HL-60/S4 treated with retinoic acid at 250 ng/mL for 4 days and 3 days (cell line): ENCODE results near the gene STRA6.

Experiments used
- in situ Hi-C: fragments of 300-500 bp; cut with MboI; formaldehyde crosslinking; loops from 2 replicates; pipeline ENCODE4 v1.7.0; 2022; ENCODE audit warnings: low sequenced_read_pairs

The STRA6 gene

DNA sequence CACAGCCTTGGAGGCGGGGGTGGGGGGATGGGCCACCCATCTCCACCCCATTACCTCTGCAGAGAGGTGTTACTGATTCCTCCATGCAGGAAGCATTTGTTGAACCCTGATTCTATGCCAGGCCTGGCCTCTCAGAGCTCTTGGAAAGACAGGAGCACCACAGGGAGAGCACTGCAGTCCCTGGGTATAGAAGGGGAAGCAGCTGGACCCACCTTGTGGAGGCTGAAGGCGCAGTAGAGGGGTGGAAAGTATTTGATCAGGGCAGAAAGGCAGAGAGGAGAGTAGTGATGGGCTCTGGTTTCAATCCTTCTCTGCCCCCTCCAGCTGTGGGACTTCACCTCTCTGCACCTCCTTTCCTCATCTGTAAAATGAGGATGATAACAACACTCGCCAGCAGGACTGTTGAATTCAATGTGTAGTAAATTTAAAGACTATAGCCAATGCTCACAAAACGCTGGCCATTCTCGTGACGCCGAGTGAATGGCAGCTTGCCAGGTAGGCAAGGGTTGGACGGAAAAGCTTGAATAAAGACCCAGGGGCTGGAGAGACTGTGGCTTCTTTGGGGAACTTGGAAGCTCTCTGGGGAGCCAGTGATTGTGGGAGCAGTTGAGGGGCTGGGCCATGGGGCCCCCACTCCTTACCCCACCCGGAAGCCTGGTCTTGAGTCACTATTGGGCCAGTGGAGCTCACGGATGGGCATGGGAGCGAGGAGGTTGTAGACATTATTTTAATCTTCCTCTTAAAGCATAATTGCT lies 25.6 kb upstream of the STRA6 start:
- in situ Hi-C loops: no loop called here

DNA sequence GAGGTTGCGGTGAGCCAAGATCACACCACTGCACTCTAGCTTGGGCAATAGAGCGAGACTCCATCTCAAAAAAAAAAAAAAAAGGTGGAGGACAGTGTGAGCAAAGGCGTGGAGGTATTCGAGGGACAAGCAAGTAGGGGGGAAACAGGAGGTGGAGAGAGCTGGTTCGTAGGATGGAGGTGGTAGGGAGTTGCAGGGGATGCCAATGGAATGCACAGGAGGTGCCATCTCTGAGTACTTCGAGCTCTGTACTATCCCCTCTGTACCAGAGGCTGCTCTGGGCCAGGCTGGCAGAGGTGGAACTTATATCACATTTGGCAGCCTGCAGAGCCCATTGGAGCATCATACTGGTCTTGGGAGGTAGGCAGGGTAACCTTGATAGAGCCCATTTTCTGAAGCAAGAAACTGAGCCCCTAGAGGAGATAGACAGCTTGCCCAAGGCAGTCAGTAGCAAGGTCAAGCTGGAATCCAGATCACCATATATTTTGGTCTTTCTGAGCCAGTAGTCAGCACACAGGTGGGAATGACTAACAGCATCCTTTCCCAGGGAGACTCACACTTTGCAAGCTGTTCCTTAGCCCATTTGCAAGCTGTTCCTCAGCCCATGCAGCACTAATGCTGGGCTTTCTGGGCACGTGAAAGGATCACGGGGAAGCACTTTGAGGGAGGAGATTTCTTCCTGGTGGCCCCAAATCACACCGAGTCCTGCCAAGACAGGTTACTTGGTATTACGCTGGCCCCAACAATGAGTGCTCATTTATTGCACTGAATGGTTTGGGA lies 24.4 kb upstream of the STRA6 start:
- in situ Hi-C loops: no loop called here

DNA sequence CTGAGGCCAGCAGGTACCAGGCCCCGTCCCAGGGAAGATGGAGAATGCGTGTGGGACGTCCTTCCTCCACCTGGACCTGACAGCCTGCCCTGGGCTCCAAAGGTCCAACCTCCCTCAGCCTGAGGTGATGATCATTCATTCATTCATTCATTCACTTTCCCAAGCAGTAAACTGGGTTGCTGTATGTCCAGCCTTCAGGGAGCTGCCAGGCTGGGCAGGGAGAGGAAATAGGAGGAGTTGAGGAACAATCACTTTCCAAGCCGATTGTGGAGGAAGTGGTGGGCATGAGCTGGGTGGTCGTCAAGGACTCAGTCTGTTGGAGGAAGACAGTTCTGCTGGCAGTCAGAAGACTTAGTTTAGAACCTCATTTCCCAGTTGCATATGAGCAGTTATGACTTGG lies 23.3 kb upstream of the STRA6 start:
- in situ Hi-C loops: no loop called here

DNA sequence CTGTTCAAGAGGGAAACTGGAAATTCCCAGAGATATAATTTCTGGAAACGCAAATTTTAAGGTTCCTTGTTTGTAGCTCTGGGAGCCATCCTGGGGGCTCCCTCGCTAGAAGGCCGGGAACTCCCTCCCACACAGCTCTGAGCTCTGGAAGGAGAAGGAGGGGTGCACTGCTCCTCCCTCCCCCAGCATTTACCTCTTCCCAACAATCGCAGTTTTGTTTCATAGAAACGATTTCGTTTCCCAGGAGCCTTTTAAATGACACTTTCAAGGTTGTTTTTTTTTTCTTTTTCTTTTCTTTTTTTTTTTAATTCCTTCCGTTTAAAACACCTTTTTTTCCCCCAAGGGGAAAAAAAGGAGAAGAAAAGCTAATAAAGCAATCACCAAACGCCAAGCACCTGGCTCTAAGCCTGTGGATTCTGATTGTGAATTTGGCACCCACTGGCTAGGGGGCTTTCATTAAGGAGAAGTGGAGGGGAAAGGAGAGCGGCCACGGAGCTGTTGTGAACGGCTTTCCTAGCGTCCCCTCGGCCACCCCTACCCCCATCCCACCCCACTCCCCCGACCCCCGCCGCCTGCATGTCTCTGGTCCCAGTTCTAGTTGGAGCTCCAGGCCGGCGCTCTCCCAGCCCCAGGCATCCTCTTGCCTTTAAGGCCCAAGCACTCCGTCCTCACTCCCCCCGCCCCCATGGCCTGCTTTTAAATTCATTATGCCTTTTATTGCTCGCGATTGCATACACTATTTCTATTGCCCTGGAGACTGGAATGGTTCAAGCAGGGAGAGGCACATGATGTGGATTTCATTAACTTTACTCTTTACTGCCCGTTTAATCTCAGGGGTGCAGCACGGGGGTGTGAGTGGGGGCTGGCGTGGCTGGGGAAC lies 19.9 kb upstream of the STRA6 start:
- in situ Hi-C loops: no loop called here

DNA sequence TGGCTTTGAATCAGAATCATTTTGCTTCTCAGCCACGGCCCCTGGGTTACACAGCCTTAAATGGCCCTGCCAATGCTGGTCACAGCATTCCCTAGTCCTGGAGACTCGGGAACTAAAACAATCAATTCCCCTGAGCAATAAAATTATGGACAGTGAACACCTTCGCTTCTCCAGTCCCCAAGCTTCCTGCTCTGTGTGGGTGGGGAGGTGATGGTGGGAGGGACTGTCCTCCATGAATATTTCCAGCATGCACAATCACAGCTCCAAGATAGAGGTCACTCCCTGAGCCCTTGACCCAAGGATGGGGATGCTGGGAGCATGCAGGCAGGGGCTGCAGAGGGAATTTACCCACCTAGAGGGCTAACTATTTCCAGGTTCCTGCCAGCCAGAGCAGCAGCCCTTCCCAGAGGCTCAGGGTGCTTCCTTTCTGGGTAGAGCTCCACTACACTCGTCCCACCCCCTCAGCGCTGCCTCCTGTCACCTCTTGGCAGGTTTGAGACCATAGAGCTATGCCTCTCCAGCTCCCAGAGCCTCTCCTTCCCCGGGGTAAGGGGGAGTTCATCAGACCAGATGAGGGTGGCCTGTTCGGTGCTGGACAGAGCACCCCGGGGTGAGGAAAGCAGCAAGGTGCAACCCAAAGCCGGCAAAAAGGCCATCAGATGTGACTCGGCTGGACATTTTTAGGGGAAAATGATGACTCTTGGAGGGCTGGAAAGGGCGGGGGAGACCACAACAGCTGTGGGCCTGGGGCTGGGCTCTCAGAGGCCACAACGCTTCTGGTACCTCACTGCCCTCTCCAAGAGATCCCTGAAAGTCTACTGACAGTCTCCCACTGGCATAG lies 19.0 kb upstream of the STRA6 start:
- in situ Hi-C loops: no loop called here

DNA sequence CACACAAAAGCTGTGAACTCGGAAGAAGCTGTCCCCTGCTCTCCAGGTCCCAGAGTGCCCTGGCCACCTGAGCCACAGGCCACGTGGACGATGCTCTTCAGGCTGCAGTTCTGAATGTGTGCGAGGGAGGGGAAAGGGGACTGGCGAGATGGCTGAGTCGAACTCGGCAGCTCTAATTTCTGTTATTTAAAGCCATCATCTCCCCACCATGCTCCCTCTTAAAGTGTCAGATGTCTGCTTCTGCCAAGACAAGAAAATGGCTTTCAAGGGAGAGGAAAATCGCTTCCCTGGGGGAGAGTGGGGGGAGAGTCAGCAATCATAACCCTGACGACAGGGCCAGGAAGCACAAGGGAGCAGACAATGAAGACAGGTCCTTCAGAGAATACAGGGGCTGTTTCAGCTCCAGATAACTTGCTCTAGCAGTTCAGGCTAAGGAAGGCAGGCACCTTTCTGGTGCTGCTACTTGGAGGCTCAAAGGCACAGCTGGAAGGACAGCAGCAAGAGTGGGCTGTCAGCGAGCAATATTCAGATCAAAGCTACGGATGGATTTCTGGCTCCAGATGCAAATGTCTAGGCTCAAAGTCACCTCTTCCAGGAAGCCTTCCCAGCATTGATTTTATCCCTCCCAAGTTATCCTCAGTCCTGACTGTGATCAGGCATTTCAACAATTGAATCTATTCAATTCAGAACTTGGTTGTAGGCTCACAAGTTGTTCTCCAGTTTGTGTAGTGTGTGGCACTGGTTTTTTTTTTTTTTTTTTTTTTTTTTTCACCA lies 18.1 kb upstream of the STRA6 start:
- in situ Hi-C loops: no loop called here

DNA sequence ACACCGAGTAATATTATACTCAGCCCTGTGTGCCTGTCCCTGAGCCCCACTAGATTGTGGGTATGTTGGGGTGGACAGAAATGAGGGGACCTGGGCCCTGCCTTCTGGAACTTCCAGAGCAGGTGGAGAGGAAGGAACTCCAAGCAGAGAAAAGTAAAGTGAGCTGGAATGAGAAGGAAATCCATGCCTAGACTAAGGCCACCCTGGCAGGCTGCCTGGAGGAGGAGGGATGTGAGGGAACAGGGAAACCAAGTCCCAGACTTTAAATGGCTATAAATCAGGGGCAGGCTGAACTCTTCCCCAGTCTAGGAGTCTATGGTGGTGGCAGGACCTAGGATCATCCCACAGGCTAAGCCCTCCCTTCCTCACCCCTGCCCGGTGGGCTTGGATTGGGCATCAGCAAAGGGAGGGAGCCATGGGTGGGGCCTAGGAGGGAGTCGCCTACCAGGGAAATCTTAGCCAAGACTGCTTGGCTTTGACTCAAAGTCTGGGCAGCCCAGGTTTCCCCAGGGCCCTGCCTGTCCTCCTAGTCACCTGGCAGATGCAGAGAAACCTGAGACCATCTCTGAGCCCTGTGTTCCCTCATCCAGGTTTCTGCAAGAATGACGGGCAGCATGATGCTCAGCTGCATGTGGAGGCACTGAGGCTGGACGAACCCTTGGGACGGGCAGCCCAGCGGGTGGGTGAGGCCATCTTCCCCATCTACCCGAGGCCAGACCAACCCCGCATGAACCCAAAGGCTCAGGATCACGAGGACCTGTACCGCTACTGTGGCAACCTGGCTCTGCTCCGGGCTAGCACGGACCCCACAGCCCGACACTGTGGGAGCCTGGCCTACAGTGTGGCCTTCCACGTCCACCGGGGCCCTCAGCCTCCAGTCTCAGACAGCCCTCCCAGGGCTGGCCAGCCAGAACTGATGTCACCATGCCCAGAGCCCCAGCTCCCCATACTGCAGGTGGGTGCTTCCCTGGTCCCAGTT lies 15.6 kb upstream of the STRA6 start:
- in situ Hi-C loops: no loop called here

DNA sequence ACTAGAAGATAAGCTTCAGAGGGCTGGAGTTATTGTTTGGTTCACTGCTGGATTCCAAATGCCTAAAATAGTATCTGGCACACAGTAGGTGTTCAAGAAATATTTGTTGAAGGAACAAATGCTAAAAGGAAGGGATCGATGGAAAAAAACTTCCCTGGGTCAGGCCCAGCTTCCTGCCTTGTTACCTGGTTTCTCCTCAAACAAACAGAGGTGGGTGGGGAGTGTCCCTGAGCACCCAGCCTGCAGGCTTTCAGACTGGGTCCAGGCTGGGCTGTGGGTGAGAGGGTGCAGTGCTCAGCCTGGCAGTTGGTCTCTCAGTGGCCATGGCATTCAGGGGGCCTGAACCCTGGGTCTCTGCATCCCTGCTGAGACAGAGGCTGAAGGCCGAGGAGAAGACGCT lies 14.4 kb upstream of the STRA6 start:
- in situ Hi-C loops: no loop called here

DNA sequence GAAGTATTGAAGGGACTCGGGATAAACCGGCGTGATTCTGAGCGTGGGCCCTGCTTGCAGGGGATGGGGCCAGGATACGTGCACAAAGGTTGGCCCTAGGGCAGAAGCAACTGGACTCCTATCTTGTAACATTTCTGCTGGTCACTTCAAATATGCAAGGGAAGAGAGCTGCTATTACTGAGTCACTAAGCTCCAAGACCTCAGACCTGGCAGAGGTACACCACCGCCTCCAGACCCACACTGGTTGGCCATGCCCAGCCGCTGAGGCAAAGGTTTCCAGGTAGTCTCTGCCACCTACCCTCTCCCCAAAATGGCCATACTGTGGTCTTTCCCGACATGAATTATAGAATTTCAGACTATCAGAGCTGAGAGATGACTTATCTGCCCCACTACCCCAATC lies 13.4 kb upstream of the STRA6 start:
- in situ Hi-C loops: no loop called here

DNA sequence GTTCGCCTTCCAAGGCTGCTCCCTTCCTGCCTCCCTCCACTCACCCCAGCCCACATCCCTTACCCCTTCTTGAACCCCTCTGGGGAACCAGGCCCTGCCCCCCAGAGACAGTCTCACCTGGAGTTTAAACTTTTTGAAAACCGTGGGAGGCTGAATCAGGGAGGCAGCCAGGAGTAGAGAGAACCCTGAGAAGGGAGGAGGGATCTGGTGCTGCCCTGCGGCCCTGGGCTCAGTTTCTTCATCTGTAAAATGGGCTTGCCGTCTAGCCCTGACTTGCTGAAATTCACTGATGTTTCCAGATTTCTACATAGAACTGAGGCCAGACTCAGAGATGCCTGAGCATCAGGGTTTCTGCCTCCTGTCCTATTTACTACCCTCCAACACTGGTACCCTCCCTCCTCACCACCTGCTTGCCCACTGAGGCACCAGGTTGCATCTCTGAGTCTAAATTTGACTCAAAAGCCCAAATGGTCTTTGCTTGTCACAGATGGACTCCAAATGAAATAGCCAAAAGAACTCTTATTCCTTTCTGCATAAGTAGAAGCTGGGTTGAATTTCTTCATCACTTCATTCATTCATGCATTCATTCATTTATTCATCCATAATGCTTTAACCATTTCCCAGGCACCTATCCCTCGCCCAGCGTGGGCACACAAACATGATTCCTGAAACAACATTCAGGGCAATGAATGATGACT lies 11.9 kb upstream of the STRA6 start:
- in situ Hi-C loops: no loop called here

DNA sequence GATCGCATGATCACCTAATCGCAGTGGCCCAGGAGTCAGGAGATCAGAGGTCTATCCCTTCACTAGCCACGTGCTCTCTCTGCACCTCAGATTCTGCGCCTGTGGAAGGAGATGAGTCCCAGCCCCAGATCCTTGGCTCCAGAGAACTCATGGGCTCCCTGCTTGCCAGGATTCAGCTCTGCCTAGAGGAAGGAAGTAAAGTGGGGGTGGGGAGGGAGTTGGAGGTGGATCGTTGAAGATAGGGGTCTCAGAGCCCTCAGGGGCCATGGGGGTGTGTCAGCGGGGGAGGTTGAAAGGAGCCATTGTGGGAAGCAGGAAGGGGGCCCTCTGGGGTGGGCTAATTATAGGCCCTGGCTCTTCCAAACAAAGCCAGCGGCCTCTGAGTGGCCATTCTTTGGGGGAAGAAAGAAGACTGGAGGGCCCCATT lies 11.3 kb upstream of the STRA6 start:
- in situ Hi-C loops: no loop called here

DNA sequence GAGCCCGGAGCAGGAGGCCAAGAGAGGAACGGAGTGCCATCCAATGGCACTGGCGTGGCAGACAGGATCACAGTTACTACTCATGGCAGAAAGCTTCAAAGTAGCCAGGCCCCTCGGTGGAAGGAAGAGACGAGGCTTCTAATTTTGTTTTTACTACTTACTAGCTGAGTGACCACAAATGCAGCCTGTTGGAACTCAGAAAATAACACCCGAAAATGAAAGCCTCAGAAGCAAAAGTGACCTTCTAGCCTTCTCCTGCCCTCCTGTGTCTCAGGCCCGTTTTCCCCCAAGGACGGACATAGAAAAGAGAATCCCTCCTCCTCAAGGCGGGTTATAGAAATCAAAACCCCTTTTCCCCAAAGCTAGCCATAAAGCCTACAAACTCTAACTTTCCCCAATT lies 9.9 kb upstream of the STRA6 start:
- in situ Hi-C loops: no loop called here

DNA sequence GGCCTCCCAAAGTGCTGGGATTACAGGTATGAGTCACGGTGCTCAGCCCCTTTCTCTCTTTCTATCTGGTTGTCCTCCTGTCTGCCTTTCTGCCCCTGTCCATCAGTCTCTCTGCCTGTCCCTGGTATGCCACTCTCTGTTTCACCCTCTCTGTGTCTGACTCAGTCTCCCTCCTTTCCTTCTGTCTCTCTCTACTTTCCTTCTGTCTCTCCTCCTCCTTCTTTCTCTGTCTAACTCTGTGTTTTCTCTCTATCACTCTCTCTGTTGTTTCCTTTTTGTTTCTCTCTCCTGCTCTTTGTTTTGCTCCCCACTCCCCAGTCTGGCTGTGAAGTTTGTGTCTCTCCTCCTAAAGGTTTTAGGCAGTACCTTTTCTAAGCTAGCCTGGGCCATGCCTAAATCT lies 9.1 kb upstream of the STRA6 start:
- in situ Hi-C loops: no loop called here

DNA sequence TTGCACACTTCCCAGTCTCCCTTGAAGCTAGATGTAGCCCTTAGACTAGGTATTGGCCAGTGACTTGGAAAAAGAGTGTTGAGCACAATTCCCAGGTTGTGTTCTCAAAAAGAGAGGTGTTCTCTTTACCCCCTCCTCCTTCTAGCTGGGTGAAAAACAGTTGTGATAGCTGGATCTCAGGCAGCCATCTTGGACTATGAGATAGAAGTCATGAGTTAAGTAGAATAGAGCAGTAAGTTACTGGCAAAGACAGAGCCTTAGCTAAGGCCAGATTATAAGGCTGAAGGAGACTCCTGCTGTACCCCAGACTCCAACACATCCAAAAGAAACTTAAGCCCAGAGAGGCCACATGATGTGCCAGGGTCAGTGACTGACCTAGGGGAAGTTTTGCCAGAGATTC lies 8.1 kb upstream of the STRA6 start:
- in situ Hi-C loops: no loop called here

DNA sequence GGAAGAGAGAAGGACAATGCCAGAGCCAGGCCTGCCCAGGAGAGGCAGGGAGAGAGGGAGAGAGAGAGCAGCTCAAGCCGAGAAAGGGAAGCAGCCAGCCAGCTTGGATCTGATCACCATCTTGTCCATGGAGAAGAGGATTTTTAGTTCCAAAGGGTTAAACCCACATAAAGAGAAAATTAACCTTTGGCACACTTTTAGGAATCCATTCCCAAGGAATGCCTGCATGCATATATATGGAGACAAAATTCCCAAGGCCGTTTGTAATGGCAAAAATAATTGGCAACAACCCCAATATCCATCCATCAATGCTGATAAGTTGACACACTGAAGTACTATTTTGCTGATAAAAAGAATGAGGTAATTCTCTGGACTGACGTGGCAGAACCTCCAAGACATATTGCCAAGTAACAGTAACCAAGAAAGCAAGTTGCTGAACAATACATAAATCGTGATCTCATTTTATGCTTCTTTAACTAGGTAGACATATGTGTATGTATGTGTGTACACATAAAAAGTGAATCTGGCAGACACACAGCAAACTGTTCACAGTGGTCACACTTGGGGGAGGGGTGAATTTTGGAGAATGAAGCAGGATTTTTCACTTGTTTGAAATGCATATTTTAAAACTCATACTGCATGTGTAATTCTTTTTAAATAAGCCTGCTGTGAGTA lies 7.5 kb upstream of the STRA6 start:
- in situ Hi-C loops: no loop called here

DNA sequence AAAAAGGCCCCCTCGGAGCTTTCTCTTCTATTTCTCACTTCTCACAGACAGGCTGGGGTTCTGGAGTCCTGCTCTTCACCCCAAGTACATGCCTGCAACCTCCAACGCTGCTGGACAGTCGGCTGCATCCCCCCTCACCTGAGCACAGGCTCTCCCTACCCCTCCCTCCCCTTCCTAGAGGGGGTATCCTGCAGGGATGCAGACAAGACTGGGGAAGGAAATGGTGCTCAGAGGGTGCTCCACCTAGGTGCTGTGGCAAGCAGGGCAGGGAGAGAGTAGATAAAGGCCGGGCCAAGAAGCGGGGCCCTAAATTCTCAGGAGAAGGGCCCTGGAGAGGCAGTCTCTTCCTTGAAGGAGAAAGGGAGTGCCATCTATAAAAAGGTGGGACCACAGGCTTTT lies 7.0 kb upstream of the STRA6 start:
- in situ Hi-C loops: no loop called here

DNA sequence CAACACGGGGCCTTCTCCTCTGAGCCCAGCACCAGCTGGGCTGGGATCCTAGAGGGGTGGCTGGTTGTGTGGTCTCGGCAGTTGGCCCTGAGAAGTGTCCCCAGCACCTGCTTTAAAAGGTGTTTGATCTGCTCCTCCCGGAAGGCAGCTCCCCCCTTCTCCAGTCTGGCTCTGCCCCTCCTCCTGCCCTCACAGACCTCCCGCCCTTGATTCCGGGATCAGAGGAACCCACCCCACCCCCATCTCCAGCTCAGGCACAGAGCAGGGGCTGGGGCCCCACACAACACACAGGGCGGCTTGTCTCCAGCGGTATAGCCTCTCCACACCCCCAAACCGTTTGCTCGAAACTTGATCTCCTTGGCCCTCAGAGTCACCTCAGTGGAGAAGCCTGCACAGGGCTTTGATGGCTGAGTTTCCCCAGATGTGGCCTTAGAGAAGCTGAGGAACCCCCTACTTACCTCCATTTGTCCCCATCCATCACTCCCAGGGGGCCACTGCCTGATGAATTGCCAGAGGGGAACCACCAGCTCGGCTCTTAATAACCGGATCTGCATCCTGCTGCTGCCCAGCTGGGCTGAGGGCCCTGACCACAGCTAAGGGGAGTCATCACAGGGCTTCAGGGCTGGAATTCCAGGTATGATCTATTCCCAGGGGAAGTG lies 6.4 kb upstream of the STRA6 start:
- in situ Hi-C loops: no loop called here
